Naive thymus-derived CD4-positive, alpha-beta T cell (primary cell): ENCODE data around the gene WDR83. TPM values are rescaled to one million over a fixed set of nuclear protein-coding genes. Genes with fewer than 3 reads are reported as not detected.

ENCODE experiments used
- ATAC-seq: fragments of 150-1000 bp; cut with Tn5 transposase; 2 replicates; pipeline ENCODE4 v1.10.0; 2021; ENCODE audit warnings: mild to moderate bottlenecking, moderate library complexity
- CTCF ChIA-PET: fragments of 350-600 bp; sonication (Branson Sonifier 250); formaldehyde crosslinking; loops from one replicate; lab custom pipeline; 2021; ENCODE audit warnings: antibody characterized with exemption; lab: Charles Lee
- POLR2A ChIA-PET: fragments of 350-600 bp; sonication (Branson Sonifier 250); formaldehyde crosslinking; loops from one replicate; lab custom pipeline; 2021; ENCODE audit warnings: antibody characterized with exemption, inconsistent platforms; lab: Charles Lee
- DNase-seq, 9 donors: peaks; one replicate each; pipeline versions ENCODE4 v3.0.0 to v3.0.0-alpha.2; 2020 to 2022; ENCODE audit warnings: mixed read lengths in 1 of 9
- H3K27ac ChIP-seq: one replicate; pipeline ENCODE4 v1.7.0; 2013; ENCODE audit warnings: mild to moderate bottlenecking, low read depth, low read length, moderate library complexity
- H3K27me3 ChIP-seq, 2 donors: one replicate each; pipeline ENCODE4 v1.7.0; 2013; ENCODE audit warnings: low read length in 2 of 2, mild to moderate bottlenecking in 2 of 2, moderate library complexity in 2 of 2; ENCODE audit not compliant: control insufficient read depth in 2 of 2, insufficient read depth in 2 of 2
- H3K36me3 ChIP-seq, 3 experiments: 1 replicate in 2 of 3; 2 replicates in 1 of 3; pipeline ENCODE4 v1.7.0; 2013; ENCODE audit warnings: low read length in 3 of 3, mild to moderate bottlenecking in 3 of 3, moderate library complexity in 1 of 3; ENCODE audit not compliant: insufficient read depth in 3 of 3, control insufficient read depth in 2 of 3
- H3K4me1 ChIP-seq, 2 donors: one replicate each; pipeline ENCODE4 v1.7.0; 2013; ENCODE audit warnings: low read length in 2 of 2, mild to moderate bottlenecking in 2 of 2, moderate library complexity in 1 of 2; ENCODE audit not compliant: control insufficient read depth in 2 of 2, insufficient read depth in 2 of 2
- H3K4me3 ChIP-seq: 2 replicates; pipeline ENCODE4 v1.7.0; 2013; ENCODE audit warnings: mild to moderate bottlenecking, low read length
- H3K9me3 ChIP-seq, 3 experiments: 1 replicate in 2 of 3; 2 replicates in 1 of 3; pipeline ENCODE4 v1.7.0; 2013; ENCODE audit warnings: low read length in 3 of 3; ENCODE audit not compliant: control insufficient read depth in 2 of 3
- H3K27ac Mint-ChIP-seq, 9 donors: one replicate each; pipeline ENCODE4 v1.8.0; 2020 to 2022; ENCODE audit warnings: mixed read lengths in 9 of 9, mild to moderate bottlenecking in 8 of 9, moderate library complexity in 5 of 9, inconsistent platforms in 2 of 9
- H3K27me3 Mint-ChIP-seq, 5 donors: one replicate each; pipeline ENCODE4 v1.8.0; 2021 to 2022; ENCODE audit warnings: mixed read lengths in 5 of 5, mild to moderate bottlenecking in 1 of 5
- H3K36me3 Mint-ChIP-seq, 5 donors: one replicate each; pipeline ENCODE4 v1.8.0; 2020 to 2022; ENCODE audit warnings: mixed read lengths in 5 of 5, mild to moderate bottlenecking in 3 of 5, inconsistent platforms in 1 of 5
- H3K4me1 Mint-ChIP-seq, 7 donors: one replicate each; pipeline ENCODE4 v1.8.0; 2020 to 2022; ENCODE audit warnings: mixed read lengths in 7 of 7, mild to moderate bottlenecking in 3 of 7, inconsistent platforms in 1 of 7
- H3K4me3 Mint-ChIP-seq, 10 donors: one replicate each; pipeline ENCODE4 v1.8.0; 2020 to 2022; ENCODE audit warnings: mild to moderate bottlenecking in 10 of 10, mixed read lengths in 10 of 10, moderate library complexity in 6 of 10, inconsistent platforms in 2 of 10
- H3K9me3 Mint-ChIP-seq, 11 donors: one replicate each; pipeline ENCODE4 v1.8.0; 2020 to 2022; ENCODE audit warnings: mixed read lengths in 11 of 11, mild to moderate bottlenecking in 4 of 11, inconsistent platforms in 1 of 11, moderate library complexity in 1 of 11
- intact Hi-C, 2 donors: fragments of 100-400 bp; cut with micrococcal nuclease; formaldehyde crosslinking; loops; one replicate each; pipeline ENCODE4 v1.15.1; 2023
- polyA plus RNA-seq, 2 donors: library from polyadenylated mRNA; unstranded; fragments of 300-500 nt; fragmentation: Illumina TruSeq; gene quantifications; one replicate each; pipeline ENCODE4 v1.2.3, GENCODE V29; 2021
- total RNA-seq, 6 experiments: library from RNA in 5 of 6; stranded (reverse) in 5 of 6; gene quantifications; 1 replicate in 5 of 6; 2 replicates in 1 of 6; pipeline ENCODE4 v1.2.3 and lab custom pipeline; 2021 to 2026

The WDR83 gene
- total and polyA plus RNA-seq, 7 experiments from 2014 or later: 7.8 to 20.6 (median 14.7) TPM

GRCh38 chr19:12668346-12668745, 1.7 kb downstream of the WDR83 start:
- peak overlapping the region; percentile 97 to 100 (median 100) for H3K27ac Mint-ChIP-seq
- ATAC-seq (no peak), DNase-seq (no peak)
- peaks cover 0 to 19% (median 7%) of the 10 kb centered on the region in 5 donors for H3K36me3 Mint-ChIP-seq
- peak overlapping the region; percentile 91 to 100 (median 98) for H3K4me3 Mint-ChIP-seq
- Histone ChIP-seq H3K4me3 (peak overlapping the region; percentile 84), H3K36me3 (peaks cover 0 to 40% (median 2%) of the 10 kb centered on the region in 3 experiments), H3K4me1 (peaks cover 38% of the 10 kb centered on the region in 2 donors), H3K27me3 (no peaks in the 10 kb centered on the region), H3K27ac (peak overlapping the region; percentile 99), H3K9me3 (no peaks in the 10 kb centered on the region)
- intact Hi-C loops: loop anchor here (5.0 to 10.0 kb wide), 5 partner anchors 54 to 874 kb away; partner anchors contain the start of genes ZNF563 (in 2 of the 2), TNPO2 (in 1 of the 2), ZNF44 (in 1 of the 2) and ZNF491 (in 1 of the 2)
- peaks cover 31 to 75% (median 50%) of the 10 kb centered on the region in 7 donors for H3K4me1 Mint-ChIP-seq
- ChIA-PET CTCF (interaction anchor here (0.9 to 2.5 kb wide), 3 partner anchors 28 to 124 kb away, joined by 3 to 7 read pairs (median 5); no protein-coding TSS in a partner anchor), POLR2A (interaction anchor here (0.6 to 2.4 kb wide), 9 partner anchors 10 to 116 kb away, joined by 3 to 11 read pairs (median 6); partner anchors contain the start of genes DHPS, FBXW9, GET3 and TRIR)
- H3K9me3 Mint-ChIP-seq: no peaks in the 10 kb centered on the region
- H3K27me3 Mint-ChIP-seq: no peaks in the 10 kb centered on the region

- Histone ChIP-seq H3K4me1 (peaks cover 38% of the 10 kb centered on the region in 2 donors), H3K27ac (peak overlapping the region; percentile 99), H3K36me3 (peaks cover 0 to 40% (median 0%) of the 10 kb centered on the region in 3 experiments), H3K4me3 (peak overlapping the region; percentile 84), H3K9me3 (no peaks in the 10 kb centered on the region), H3K27me3 (no peaks in the 10 kb centered on the region)
- no peaks in the 10 kb centered on the region for H3K9me3 Mint-ChIP-seq
- peaks cover 31 to 71% (median 50%) of the 10 kb centered on the region in 7 donors for H3K4me1 Mint-ChIP-seq
- no peaks in the 10 kb centered on the region for H3K27me3 Mint-ChIP-seq
- peak overlapping the region; percentile 97 to 100 (median 100) for H3K27ac Mint-ChIP-seq
- H3K4me3 Mint-ChIP-seq: peak overlapping the region; percentile 91 to 100 (median 98)
- CTCF ChIA-PET: interaction anchor here (0.6 to 2.5 kb wide), 8 partner anchors 9 to 123 kb away, joined by 3 to 7 read pairs (median 3); partner anchors contain the start of genes ZNF490 and ZNF791
- ATAC-seq (peak; percentile 63), DNase-seq (peak in 8 of 9 donors; percentile 54 to 90 (median 61))
- POLR2A ChIA-PET: interaction anchor here (0.6 to 2.4 kb wide), 12 partner anchors 9 to 117 kb away, joined by 3 to 11 read pairs (median 6); partner anchors contain the start of genes DHPS, FBXW9, GET3 and TRIR
- H3K36me3 Mint-ChIP-seq: peaks cover 0 to 15% (median 5%) of the 10 kb centered on the region in 5 donors
- intact Hi-C loops: loop anchor here (1.0 to 10.0 kb wide), 9 partner anchors 12 to 874 kb away; partner anchors contain the start of genes DHPS (in 2 of the 2), ZNF563 (in 2 of the 2), GET3 (in 1 of the 2) and TNPO2 (in 1 of the 2)
Observed at GRCh38 chr19:12668932-12669269, 2.3 kb downstream of the WDR83 start.

- Mint-ChIP-seq H3K27ac (peak overlapping the region; percentile 97 to 100 (median 100)), H3K36me3 (peaks cover 0 to 17% (median 9%) of the 10 kb centered on the region in 5 donors), H3K27me3 (no peaks in the 10 kb centered on the region), H3K4me1 (peaks cover 31 to 65% (median 49%) of the 10 kb centered on the region in 7 donors), H3K9me3 (no peaks in the 10 kb centered on the region), H3K4me3 (peak overlapping the region; percentile 91 to 100 (median 98))
- H3K27me3 ChIP-seq: no peaks in the 10 kb centered on the region
- ATAC-seq (peak; percentile 62), DNase-seq (peak; percentile 62 to 83 (median 78))
- CTCF ChIA-PET: interaction anchor here (0.6 to 2.5 kb wide), 8 partner anchors 8 to 123 kb away, joined by 3 to 7 read pairs (median 3); partner anchors contain the start of genes ZNF490 and ZNF791
- intact Hi-C loops: loop anchor here (1.0 to 10.0 kb wide), 9 partner anchors 12 to 875 kb away; partner anchors contain the start of genes DHPS (in 2 of the 2), ZNF563 (in 2 of the 2), GET3 (in 1 of the 2) and TNPO2 (in 1 of the 2)
- H3K4me1 ChIP-seq: peaks cover 36 to 38% of the 10 kb centered on the region in 2 donors
- H3K36me3 ChIP-seq: peaks cover 0 to 40% (median 0%) of the 10 kb centered on the region in 3 experiments
- POLR2A ChIA-PET: interaction anchor here (0.6 to 2.4 kb wide), 18 partner anchors 8 to 426 kb away, joined by 3 to 11 read pairs (median 4); partner anchors contain the start of genes DHPS, FBXW9, GET3 and TRIR
- H3K4me3 ChIP-seq: peak overlapping the region; percentile 84
- peak overlapping the region; percentile 99 for H3K27ac ChIP-seq
- no peaks in the 10 kb centered on the region for H3K9me3 ChIP-seq
Observed at GRCh38 chr19:12669270-12670158, 2.9 kb downstream of the WDR83 start.

- ATAC-seq (no peak), DNase-seq (peak in 1 of 9 donors; percentile 16)
- Mint-ChIP-seq H3K36me3 (peaks cover 0 to 16% (median 10%) of the 10 kb centered on the region in 5 donors), H3K4me3 (peak overlapping the region; percentile 91 to 100 (median 98)), H3K27ac (peak overlapping the region; percentile 28 to 100 (median 100)), H3K9me3 (no peaks in the 10 kb centered on the region), H3K4me1 (peaks cover 25 to 57% (median 44%) of the 10 kb centered on the region in 7 donors), H3K27me3 (no peaks in the 10 kb centered on the region)
- Histone ChIP-seq H3K36me3 (peaks cover 0 to 47% (median 0%) of the 10 kb centered on the region in 3 experiments), H3K27me3 (no peaks in the 10 kb centered on the region), H3K4me3 (peak overlapping the region; percentile 84), H3K27ac (peak overlapping the region; percentile 99), H3K9me3 (no peaks in the 10 kb centered on the region), H3K4me1 (peaks cover 28 to 31% of the 10 kb centered on the region in 2 donors)
- ChIA-PET POLR2A (interaction anchor here (0.7 to 2.4 kb wide), 9 partner anchors 10 to 425 kb away, joined by 3 to 10 read pairs (median 3); partner anchors contain the start of genes FBXW9 and TRIR), CTCF (interaction anchor here (0.7 to 3.7 kb wide), 5 partner anchors 30 to 106 kb away, joined by 3 to 32 read pairs (median 3); partner anchors contain the start of genes ZNF490 and ZNF791)
- intact Hi-C loops: no loop called here
Observed at GRCh38 chr19:12670159-12670928, 3.7 kb downstream of the WDR83 start.

GRCh38 chr19:12672744-12673143, 6.1 kb downstream of the WDR83 start:
- intact Hi-C loops: loop anchor here (1.0 kb wide), 3 partner anchors 32 to 470 kb away; no protein-coding TSS in a partner anchor
- Mint-ChIP-seq H3K9me3 (peaks cover 0 to 3% (median 0%) of the 10 kb centered on the region in 11 donors), H3K4me3 (no peak overlapping the region), H3K27me3 (no peaks in the 10 kb centered on the region), H3K4me1 (peaks cover 28 to 48% (median 36%) of the 10 kb centered on the region in 7 donors), H3K27ac (no peak overlapping the region), H3K36me3 (peaks cover 0 to 22% (median 15%) of the 10 kb centered on the region in 5 donors)
- CTCF ChIA-PET: interaction anchor here (0.5 to 3.7 kb wide), 10 partner anchors 9 to 123 kb away, joined by 3 to 32 read pairs (median 3); partner anchors contain the start of genes DHPS and ZNF564
- Histone ChIP-seq H3K27ac (no peak overlapping the region), H3K4me3 (no peak overlapping the region), H3K4me1 (peaks cover 16 to 25% of the 10 kb centered on the region in 2 donors), H3K9me3 (no peaks in the 10 kb centered on the region), H3K36me3 (peaks cover 10 to 67% (median 18%) of the 10 kb centered on the region in 3 experiments), H3K27me3 (no peaks in the 10 kb centered on the region)
- no peak for ATAC-seq
- POLR2A ChIA-PET: interaction anchor here (1.3 kb wide), 1 partner anchor 8 kb away, joined by 13 read pairs; the partner anchor contains the start of gene DHPS
- DNase-seq: no peak
